HG03097 (cell line): ENCODE measurements around the gene GNLY.
"Not testable (repeated sequence)": the region's sequence is repeated elsewhere in the genome, so short reads cannot be mapped to it uniquely, and the experiment has no call there.

Experiments
- ATAC-seq: cut with Tn5 transposase; IDR thresholded peaks from one replicate; pipeline ENCODE4 v1.9.1; 2021; ENCODE audit not compliant: unreplicated experiment, low FRiP score

GNLY gene

GRCh38 chr2:85694052-85695025, at the start of gene GNLY:
Gene GNLY (plus strand): TSS chr2:85694358. CDS start chr2:85694419, 61 bp downstream.
- no peak for ATAC-seq

DNA sequence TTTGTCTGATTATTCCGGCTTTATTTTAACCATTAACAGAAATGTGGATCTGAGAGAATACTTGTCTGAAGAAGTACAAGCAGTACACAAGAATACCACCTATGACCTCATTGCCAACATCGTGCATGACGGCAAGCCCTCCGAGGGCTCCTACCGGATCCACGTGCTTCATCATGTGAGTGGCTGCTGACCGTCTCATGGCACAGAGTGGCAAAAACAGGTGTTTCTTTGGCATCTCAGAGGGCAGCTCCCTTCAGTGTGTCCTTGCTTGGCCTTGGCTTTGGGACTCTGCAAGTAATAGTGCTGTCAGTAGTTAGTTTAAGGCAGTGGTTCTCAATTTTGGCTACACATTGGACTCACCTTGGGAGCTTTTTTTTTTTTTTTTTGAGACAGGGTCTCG, 49.2 kb upstream of the GNLY start:
- no peak for ATAC-seq

GRCh38 chr2:85646166-85646565, 48.0 kb upstream of the GNLY start:
- ATAC-seq: no peak

DNA sequence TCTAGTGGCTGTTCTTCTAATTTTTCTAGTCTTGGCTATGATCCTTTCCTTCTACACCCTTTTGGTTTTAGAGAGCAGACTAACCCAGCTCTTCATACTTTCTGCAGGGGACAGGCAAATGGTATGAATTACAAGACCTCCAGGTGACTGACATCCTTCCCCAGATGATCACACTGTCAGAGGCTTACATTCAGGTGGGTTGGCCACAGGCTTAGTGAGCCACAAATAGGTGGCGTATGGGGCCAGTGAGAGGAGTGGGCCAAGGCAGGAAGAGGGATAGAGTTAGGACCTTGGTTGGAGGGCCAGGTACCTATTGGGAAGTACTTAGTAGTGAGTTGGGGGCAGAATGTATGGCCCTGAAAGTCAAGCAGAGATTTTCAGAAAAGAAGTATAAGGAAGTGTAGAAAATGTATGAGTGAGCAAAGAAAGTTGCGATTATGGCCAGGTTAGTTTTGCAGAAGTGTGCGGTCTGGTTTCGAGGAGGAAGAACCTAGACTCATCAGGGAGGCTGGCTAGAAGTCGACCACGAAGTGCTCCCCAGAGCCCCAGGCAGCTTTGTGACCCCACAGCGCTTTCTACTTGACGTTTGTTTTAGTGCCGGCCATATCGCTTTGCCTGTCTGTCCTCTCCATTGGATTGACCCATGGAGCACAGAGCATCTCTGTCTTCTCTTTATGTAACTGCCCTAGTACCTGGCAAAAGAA, 46.2 kb upstream of the GNLY start:
- ATAC-seq: no peak

- no peak for ATAC-seq
Measured at GRCh38 chr2:85648619-85649018, 45.5 kb upstream of the GNLY start.

DNA sequence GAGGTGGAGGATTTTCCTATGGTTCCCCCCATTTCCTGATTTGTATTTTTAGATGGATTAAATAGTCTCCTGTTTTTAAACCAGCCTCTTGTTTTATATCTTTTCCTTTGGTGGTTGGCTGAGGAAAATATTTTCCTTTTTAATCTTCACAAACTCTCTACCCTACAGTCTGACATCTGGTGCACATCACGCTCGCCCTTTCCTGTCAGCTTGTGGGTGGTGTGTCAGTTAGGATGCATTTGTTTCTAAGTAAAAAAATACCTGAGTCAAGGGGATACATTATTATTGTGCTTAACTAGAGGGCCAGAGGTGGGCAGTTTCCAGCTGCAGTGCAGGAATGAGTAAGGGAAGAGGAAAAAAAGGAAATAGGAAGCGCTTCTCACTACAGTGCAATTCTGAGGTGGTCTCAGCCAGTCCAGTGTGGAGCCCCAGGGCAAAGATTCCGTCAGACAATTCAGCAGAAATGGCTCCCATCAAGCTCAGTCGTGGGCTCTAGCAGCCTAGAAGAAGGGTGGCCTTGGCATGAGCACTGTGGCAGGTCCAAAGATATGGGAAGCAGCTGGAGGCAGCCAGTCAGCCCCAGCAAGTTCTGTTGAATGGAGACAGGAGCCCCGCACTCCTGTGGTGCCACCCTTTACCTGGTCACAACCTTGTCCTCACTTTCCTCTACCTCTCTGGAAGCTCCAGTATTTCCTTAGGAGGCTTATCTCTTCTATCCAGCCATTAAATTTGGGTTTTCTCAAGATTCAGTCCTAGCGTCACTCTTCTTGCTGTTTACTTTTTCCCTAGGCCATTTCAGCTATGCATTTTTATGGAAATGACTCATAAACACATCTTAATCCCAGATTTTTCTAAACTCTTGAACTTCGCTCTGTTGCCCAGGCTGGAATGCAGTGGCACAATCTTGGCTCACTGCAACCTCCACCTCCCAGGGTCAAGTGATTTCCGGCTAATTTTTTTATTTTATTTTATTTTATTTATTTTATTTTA, 44.7 kb upstream of the GNLY start:
- ATAC-seq: no peak

- no peak for ATAC-seq
Measured at GRCh38 chr2:85650456-85650855, 43.7 kb upstream of the GNLY start.

DNA sequence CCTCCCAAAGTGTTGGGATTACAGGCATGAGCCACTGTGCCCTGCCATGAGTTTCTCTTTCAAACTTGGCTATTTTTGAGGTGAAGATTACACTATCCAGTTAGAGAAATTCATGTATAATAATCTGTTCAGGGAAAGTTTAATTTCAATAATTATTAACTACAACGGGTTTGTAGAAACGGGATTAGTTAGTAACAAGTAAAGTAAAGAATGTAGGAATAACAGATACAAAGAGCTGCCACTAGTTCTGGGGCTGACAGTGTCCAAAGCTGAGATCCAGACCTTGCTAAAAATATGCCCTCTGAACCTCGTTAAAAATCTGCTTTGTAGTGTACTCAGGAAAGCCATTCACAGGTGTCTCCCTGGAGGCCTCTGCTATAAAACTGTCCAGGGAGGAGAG, 43.1 kb upstream of the GNLY start:
- no peak for ATAC-seq

GRCh38 chr2:85652056-85652455, 42.1 kb upstream of the GNLY start:
- no peak for ATAC-seq

GRCh38 chr2:85653996-85654395, 40.2 kb upstream of the GNLY start:
- ATAC-seq: no peak

DNA sequence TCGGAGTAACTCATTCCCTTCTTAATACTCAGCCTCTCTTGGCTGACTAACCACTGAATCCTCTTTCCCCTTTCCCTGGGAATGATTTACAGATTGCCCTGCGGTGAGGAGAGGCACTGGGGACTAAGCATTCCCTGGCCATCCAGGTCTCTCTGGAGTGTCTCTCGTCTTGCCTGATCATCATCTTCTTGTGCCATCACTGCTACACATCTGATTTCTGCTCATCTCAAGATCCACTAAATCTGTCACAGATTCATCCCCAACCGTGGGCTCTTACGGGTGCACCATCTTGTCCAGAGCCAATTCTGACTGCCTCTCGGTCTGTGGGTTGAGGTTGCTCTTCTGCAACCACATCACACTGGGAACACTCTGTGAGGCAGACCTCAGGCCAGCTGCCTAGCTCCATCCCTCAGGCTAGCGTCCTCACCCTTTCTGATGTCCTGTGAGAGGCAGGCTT, 38.2 kb upstream of the GNLY start:
- no peak for ATAC-seq

GRCh38 chr2:85656468-85656867, 37.7 kb upstream of the GNLY start:
- ATAC-seq: no peak

DNA sequence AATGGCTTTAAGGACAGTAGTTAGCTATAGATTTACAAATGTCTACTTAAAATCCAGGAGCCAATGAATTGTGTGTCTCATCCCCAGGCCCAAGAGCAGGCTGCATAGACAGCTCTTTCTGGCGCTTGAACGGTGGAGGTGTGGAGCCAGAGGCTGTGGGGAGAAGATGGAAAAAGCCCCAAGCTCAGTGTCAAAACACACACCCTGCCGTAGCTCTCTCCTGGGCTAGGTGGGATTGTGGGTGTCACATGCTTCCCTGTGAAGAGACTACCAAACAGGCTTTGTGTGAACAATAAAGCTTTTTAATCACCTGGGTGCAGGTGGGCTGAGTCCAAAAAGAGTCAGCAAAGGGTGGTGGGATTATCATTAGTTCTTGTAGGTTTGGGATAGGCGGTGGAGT, 36.8 kb upstream of the GNLY start:
- ATAC-seq: not testable (repeated sequence)

GRCh38 chr2:85659324-85659981, 34.7 kb upstream of the GNLY start:
- no peak for ATAC-seq

- ATAC-seq: not testable (repeated sequence)
Measured at GRCh38 chr2:85660301-85660700, 33.9 kb upstream of the GNLY start.

GRCh38 chr2:85660725-85661124, 33.4 kb upstream of the GNLY start:
- no peak for ATAC-seq

DNA sequence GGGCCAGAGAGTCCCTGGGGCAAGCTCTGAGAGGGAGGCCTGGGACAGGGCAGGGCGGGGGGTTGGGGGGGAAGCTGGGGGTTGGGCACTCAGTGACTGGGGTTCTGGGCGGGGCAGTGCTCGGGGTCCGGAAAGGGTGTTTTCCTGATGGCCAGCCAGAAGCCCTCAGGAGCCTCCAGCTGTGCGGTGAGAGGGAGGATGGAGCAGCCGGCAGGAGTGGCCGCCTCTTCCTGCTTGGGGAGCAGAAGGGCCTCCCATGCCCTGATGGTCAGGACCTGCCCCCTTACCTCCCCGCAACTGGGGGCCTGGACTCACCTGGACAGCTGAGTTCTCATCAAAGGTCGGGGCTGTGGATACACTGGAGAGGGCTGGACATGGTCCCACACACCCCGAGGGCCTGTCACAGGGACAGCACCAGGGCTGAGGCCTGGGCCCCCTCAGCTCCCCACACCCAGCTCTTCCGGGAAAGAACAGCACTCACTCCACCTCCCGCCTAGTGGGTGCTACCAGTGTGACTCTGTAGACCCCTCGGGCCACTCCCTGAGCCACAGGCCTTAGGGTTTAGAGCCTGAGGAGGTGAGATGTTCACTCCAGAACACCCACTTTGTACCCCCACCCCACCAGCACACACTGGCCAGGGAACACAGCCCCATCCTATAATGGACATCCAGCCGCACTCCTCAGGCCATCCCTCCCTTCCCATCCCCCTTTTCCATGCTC, 32.9 kb upstream of the GNLY start:
- no peak for ATAC-seq

DNA sequence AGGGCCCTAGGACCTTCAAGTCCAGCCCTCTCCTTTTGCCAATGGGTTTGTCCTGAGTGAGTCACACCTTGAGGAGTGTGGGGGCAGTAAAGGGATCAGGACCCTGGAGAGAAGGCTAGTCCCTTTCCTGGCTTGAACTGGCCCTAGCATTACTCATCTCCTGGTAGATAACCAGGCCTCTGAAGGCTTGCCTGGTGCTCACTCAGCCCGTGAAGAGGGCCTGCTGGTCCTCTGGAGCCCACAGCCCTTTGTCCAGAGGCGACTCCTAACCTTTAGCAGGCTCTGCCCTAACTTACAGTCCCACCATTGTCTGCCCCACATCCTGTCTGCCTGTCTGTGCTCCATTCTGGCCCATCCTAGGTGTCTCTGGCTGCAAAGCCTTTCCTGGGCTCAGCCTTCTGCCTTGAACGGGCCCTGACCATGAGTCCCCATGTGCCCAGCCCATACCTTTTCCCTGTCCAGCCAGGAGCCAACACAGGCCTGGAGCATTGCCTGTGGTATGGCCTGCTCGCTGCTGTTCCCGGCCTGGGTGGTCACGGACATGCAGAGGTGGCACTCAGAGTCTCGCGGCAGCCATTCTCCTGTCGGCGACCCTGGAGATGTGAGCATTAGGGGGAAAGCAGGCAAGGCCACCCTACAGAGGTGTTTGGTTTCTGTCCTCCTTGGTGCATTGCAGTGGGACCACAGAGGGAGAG, 31.1 kb upstream of the GNLY start:
- ATAC-seq: no peak
